HG03064 (cell line): ENCODE measurements around the gene ZBTB8A.
"Not testable (repeated sequence)": the region's sequence is repeated elsewhere in the genome, so short reads cannot be mapped to it uniquely, and the experiment has no call there.

Source experiments
- ATAC-seq: cut with Tn5 transposase; IDR thresholded peaks from one replicate; pipeline ENCODE4 v1.9.1; 2021; ENCODE audit warnings: low read depth; ENCODE audit not compliant: unreplicated experiment

ZBTB8A gene

GRCh38 chr1:32538887-32539583 is at the start of gene ZBTB8A:
Gene ZBTB8A, plus strand, starts transcription at chr1:32539427. Its CDS starts 53,505 bp downstream, at chr1:32592932.
- no peak for ATAC-seq

DNA sequence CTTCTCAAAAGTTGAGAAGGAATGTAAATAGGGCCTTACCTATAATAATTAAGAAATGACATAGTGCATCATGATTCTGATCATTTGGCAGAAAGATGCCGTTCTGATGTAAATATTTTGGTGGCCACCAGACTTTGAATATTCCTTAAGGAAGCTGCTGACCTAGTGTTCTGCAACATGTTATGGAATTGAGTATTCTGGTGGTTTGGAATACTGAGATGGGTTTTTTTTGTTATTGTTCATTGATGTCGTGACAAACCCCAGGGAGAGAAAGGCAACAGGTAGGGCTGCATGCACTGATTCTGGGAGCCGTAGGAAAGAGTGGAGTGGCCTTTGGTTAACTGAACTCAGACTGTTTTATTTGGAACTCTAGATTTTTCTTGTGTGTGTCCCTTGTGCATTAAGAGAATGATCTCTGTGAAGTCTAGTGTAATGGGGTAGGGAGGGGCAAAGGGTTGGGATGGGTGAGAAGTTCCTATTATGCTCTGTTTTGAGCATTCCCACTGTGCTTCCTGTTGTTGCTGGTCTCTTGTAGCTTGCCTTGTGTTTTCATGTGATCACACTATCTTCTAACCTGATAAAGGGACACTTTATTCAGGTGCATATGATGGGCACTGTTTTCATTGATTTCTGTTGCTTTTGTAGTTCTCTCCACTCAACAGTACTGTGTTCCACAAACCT is 49.3 kb upstream of the ZBTB8A start:
- ATAC-seq: no peak

- ATAC-seq: no peak
These were observed 47.8 kb upstream of the ZBTB8A start for GRCh38 chr1:32491386-32491785.

- ATAC-seq: no peak
These were observed 45.0 kb upstream of the ZBTB8A start for GRCh38 chr1:32494196-32494595.

GRCh38 chr1:32494711-32495337 is 44.4 kb upstream of the ZBTB8A start:
- ATAC-seq: no peak

DNA sequence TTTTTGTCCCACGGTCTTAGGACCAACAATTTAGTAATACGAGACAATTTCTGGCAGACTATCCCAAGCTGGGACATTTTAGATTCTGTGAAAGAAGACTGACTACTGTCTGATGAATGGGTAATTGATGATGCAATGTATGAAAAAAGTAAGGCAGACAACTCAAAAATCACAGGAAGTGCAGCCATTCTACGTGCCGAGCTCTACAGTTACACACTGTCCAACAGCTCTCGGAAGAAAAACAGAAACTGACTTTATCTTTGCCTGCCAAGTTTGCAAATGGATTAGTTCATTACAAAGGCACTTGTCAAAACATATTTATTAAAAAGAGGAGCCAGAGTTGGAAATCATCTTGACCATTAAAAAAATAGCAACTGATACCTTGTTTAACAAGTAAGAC is 43.1 kb upstream of the ZBTB8A start:
- ATAC-seq: no peak

GRCh38 chr1:32498751-32499150 is 40.5 kb upstream of the ZBTB8A start:
- no peak for ATAC-seq

- no peak for ATAC-seq
These were observed 38.6 kb upstream of the ZBTB8A start for GRCh38 chr1:32500387-32501209.

- no peak for ATAC-seq
These were observed 37.4 kb upstream of the ZBTB8A start for GRCh38 chr1:32501865-32502264.

GRCh38 chr1:32503153-32503552 is 36.1 kb upstream of the ZBTB8A start:
- ATAC-seq: no peak

GRCh38 chr1:32507021-32507420 is 32.2 kb upstream of the ZBTB8A start:
- ATAC-seq: no peak

DNA sequence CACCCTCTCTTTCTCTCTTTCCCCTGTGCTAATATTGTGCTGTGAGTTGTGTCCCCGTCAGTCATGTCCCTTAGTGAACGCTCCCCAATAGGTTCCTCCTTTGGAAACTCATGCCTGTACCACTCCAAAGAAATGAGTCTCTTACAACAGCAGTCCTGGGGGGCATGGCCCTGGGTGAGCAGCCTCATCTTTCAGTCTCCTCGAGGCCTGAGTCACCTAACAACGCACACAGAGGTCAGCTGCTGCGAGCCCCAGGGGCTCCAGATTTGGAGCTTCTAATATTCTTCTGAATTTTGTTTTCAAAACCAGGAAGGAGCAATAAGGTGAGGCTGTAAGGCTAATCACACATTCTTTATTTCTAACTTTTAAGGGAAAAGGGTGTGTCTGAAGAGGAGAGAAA is 30.5 kb upstream of the ZBTB8A start:
- no peak for ATAC-seq

- ATAC-seq: no peak
These were observed 29.3 kb upstream of the ZBTB8A start for GRCh38 chr1:32509939-32510338.

- ATAC-seq: no peak
These were observed 22.8 kb upstream of the ZBTB8A start for GRCh38 chr1:32516402-32516801.

DNA sequence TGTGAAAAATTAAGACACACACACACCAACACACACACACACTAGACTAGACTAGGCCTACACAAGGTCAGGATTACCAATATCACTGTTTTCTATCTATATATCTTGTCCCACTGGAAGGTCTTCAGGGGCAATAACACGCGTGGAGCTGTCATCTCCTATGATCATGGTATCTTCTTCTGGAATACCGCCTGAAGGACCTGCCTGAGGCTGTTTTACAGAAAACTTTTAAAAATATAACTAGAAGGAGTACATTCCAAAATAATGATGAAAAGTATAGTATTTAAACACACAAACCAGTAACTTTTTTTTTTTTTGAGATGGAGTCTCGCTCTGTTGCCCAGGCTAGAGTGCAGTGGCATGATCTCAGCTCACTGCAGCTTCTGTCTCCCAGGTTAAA is 20.3 kb upstream of the ZBTB8A start:
- ATAC-seq: no peak

- ATAC-seq: no peak
These were observed 18.1 kb upstream of the ZBTB8A start for GRCh38 chr1:32521165-32521564.

GRCh38 chr1:32525053-32525452 is 14.2 kb upstream of the ZBTB8A start:
- ATAC-seq: no peak

GRCh38 chr1:32525661-32526444 is 13.4 kb upstream of the ZBTB8A start:
- no peak for ATAC-seq

DNA sequence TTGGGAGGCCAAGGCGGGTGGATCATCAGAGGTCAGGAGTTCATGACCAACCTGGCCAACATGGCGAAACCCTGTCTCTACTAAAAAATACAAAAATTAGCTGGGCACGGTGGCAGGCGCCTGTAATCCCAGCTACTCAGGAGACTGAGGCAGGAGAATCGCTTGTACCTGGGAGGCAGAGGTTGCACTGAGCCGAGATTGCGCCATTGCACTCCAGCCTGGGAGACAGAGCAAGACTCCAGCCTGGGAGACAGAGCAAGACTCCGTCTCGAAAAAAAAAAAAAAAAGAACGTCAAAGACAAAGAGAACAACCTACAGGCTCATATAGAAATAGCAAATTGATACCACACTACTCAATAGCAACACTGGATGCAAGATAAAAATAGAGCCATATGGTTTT is 10.7 kb upstream of the ZBTB8A start:
- not testable (repeated sequence) for ATAC-seq

DNA sequence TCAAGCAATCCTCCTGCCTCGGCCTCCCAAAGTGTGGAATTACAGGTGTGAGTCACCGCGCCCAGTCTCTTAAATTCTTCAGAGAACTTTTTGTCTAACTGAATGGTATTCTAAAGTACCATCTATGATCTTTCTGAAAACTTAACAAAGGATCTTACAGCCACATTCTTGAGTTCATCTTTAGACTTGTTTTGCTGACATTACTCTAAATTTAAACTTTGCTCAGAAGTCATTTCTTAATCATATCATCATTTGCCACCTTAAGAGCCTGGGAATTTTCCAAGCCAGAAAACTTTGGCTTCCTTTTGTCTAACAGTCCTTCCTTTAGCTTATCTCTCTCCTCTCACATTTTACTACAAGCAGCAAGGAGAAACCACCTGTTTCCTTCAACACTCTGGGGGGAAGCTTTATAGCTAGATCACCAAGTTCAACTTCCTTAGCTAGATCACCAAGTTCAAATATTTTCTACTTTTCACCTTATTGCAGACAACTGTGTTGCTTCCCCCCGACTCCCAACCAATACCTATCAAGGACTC is 5.4 kb upstream of the ZBTB8A start:
- ATAC-seq: no peak
